Urinary bladder (tissue), 4 donors: ENCODE data around the gene FGD2. TPM values are rescaled to one million over a fixed set of nuclear protein-coding genes. Genes with fewer than 3 reads are reported as not detected.

Experiments
- DNase-seq: peaks from one replicate; pipeline ENCODE4 v3.0.0-alpha.2; 2015; ENCODE audit errors: extremely low spot score
- H3K27ac ChIP-seq: one replicate; pipeline ENCODE4 v1.5.1; 2013; ENCODE audit warnings: low read depth, mild to moderate bottlenecking, moderate library complexity
- H3K36me3 ChIP-seq: one replicate; pipeline ENCODE4 v1.6.1; 2013; ENCODE audit warnings: mild to moderate bottlenecking, moderate library complexity; ENCODE audit not compliant: insufficient read depth
- H3K4me1 ChIP-seq: one replicate; pipeline ENCODE4 v1.6.1; 2013; ENCODE audit warnings: mild to moderate bottlenecking, moderate library complexity; ENCODE audit not compliant: insufficient read depth
- H3K4me3 ChIP-seq: one replicate; pipeline ENCODE4 v1.5.1; 2013; ENCODE audit warnings: low read depth, low read length
- WGBS: extraction: QIAGEN DNeasy Blood & Tissue Kit; methylation state at CpG from one replicate; pipeline ENCODE4 v1.1.7; 2013; 5-methylcytosine and 5-hydroxymethylcytosine counted together
- polyA plus RNA-seq: library from polyadenylated mRNA; stranded (reverse); fragments of 200-250 nt; gene quantifications from one replicate; pipeline ENCODE4 v1.2.3, GENCODE V29; 2013
- total RNA-seq: library from RNA; depleted of rRNA; stranded (reverse); fragments of >200 nt; gene quantifications from one replicate; pipeline ENCODE4 v1.2.3, GENCODE V29; 2014
- donor health status: healthy with polysubstance abuse.
- donor health status: healthy.

The FGD2 gene
- 12.8 TPM for total RNA-seq
- polyA plus RNA-seq: 10.5 TPM

DNA sequence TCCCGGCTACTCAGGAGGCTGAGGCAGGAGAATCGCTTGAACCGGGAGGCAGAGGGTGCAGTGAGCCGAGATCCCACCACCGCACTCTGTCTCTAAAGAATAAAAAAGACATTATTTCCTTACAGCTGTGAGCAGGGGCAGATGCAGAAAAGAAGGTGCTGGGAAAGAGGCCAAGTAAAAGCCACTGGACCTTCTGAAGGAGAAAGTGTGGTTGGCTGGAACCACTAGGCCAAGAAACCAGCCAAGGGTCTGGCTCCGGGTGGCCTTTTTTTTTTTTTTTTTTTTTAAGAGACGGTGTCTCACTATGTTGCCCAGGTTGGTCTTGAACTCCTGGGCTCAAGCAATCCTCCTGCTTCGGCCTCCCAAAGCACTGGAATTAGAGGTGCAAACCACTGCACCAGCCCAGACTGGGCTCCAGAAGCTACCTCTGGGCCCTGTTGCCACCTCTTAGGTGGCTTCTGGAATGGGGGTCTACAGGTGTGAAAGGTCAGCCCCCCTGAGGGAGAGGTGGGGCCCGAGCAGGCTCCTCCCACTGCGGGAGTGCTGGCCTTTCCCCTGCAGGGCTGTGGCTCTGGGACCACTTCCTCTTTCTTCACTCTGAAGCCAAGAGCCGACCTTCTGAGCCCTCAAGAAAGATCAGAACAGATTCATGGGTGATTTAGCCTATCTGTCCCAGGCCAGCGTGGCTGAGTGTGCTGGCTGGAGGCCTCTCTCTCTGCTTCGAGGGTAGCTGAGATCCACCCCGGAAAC, at the start of gene FGD2:
TSS of gene FGD2 (plus strand) at position 595 of the 750 bp plus-strand sequence. CDS start 163 bp downstream, outside the sequence.
- no peaks in the 10 kb centered on the region for H3K36me3 ChIP-seq
- WGBS: 73% methylated on average over 14 of the region's 14 CpGs
- no peaks in the 10 kb centered on the region for H3K4me1 ChIP-seq
- no peak for DNase-seq
- no peak within 1 kb of the TSS for H3K4me3 ChIP-seq
- no peak within 1 kb of the TSS for H3K27ac ChIP-seq

DNA sequence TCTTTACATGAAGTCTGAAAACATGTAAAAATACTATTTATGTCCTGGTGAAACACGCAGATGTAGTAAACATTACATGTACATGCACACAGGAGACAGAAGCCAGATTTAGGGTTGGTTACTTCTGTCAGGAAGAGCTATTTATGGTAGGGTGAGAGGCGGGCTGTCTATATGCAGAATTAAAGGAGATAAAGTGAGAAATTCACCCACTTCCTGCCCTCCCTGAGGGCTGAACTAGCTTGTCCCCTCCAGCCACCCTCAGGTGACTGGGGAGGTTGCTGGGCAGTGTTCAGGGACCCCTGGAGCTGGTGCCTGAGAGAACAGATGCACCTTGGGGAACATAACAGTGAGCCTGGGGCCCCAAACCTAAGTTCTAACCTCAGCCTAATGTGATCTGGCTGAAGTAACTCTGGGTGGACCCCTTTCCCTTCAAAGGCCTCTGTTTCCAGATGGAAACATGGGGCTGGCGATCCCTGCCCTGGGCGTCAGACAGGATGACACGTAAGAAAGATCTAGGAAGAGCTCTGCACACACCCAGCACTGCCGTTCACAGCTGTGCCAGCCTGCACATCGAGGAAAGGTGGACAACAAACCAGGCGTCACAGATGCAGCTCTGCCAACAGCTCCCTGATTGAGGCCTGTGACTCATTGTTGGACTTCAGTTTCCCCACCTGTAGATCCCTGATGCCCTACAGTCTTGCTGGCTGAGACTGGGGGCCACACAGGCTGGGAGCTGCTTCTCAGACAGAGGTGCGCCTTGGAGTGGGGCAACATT, 49.6 kb upstream of the FGD2 start:
- 65% methylated on average over 9 of the region's 9 CpGs for WGBS
- DNase-seq: no peak
- no peak overlapping the region for H3K27ac ChIP-seq
- no peak overlapping the region for H3K4me3 ChIP-seq
- H3K4me1 ChIP-seq: no peaks in the 10 kb centered on the region
- H3K36me3 ChIP-seq: no peaks in the 10 kb centered on the region

DNA sequence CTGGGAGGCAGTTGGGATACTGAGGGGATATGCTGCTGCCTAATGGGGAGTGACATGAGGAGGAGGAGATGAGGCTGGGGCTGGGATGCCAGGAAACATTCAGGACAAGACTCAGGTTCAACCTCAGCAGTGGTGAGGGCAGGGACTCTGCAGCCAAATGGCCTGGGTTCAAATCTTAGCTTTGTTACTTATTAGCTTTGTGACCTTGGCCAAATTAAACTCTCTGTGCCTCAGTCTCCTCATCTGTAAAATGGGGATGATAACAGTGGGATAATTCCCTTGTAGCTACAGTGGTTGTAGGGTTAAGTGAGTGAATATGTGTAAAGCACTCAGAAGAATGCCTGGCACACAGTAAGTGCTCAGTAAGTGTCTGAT, 49.0 kb upstream of the FGD2 start:
- Histone ChIP-seq H3K36me3 (no peaks in the 10 kb centered on the region), H3K4me3 (no peak overlapping the region), H3K4me1 (no peaks in the 10 kb centered on the region), H3K27ac (no peak overlapping the region)
- no peak for DNase-seq

- H3K4me3 ChIP-seq: no peak overlapping the region
- no peaks in the 10 kb centered on the region for H3K4me1 ChIP-seq
- no peak for DNase-seq
- H3K27ac ChIP-seq: no peak overlapping the region
- H3K36me3 ChIP-seq: no peaks in the 10 kb centered on the region
- 79% methylated on average over 9 of the region's 9 CpGs for WGBS
Observed at GRCh38 chr6:36957773-36958271, 47.6 kb upstream of the FGD2 start.

GRCh38 chr6:36958775-36959554, 46.5 kb upstream of the FGD2 start:
- Histone ChIP-seq H3K27ac (no peak overlapping the region), H3K36me3 (no peaks in the 10 kb centered on the region), H3K4me1 (no peaks in the 10 kb centered on the region), H3K4me3 (no peak overlapping the region)
- 86% methylated on average over 44 of the region's 44 CpGs for WGBS
- no peak for DNase-seq

- H3K4me1 ChIP-seq: peaks cover 2% of the 10 kb centered on the region
- DNase-seq: no peak
- no peaks in the 10 kb centered on the region for H3K36me3 ChIP-seq
- WGBS: 92% methylated on average over 17 of the region's 17 CpGs
- H3K27ac ChIP-seq: no peak overlapping the region
- H3K4me3 ChIP-seq: no peak overlapping the region
Observed at GRCh38 chr6:36959555-36960250, 45.8 kb upstream of the FGD2 start.

DNA sequence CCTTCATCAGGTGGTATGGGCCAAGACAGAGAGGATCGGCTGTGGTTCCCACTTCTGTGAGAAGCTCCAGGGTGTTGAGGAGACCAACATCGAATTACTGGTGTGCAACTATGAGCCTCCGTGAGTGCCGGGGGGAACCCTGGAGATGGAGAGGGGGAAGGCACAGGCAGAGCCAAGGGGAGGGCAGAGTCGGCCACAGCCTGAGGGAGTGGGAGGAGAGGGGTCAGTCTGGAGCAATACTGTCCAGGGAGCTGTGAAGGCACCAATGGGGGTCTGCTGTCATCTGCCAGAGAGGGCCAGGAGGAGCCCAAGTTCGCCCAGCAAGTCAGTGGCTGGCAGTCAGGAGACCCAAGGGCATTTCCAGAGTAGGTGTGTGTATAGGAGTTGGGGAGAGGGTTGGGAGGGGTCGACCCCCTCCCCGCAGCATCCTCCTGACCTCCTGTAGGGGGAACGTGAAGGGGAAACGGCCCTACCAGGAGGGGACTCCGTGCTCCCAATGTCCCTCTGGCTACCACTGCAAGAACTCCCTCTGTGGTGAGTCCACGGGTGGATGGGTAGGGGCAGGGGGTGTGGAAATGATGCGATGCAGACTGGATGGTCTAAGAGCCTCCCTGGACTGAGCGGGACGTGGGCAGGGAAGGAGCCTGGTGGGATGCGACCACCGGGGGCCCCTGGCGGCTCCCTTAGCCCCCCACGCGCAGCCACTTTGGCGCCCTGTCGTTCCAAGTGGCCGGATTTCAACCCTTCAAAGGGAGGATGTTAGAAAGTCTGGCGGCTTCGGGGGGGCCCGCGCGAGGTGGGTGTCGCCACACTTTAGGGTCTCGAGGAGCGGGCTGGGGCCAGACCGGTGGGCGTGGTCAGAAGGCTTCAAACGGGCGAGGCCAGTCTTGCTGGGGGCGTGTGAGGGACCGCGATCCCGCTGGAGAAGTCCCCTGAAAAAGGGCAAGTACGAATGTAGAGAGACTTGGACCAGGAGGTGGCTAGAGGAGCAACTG, 43.7 kb upstream of the FGD2 start:
- Histone ChIP-seq H3K27ac (no peak overlapping the region), H3K36me3 (no peaks in the 10 kb centered on the region), H3K4me1 (peaks cover 2% of the 10 kb centered on the region), H3K4me3 (no peak overlapping the region)
- DNase-seq: no peak
- WGBS: 67% methylated on average over 40 of the region's 40 CpGs

- peaks cover 2% of the 10 kb centered on the region for H3K4me1 ChIP-seq
- 68% methylated on average over 12 of the region's 12 CpGs for WGBS
- no peak overlapping the region for H3K27ac ChIP-seq
- DNase-seq: no peak
- H3K36me3 ChIP-seq: no peaks in the 10 kb centered on the region
- no peak overlapping the region for H3K4me3 ChIP-seq
Observed at GRCh38 chr6:36962874-36963273, 42.6 kb upstream of the FGD2 start.

GRCh38 chr6:36963451-36964290, 41.8 kb upstream of the FGD2 start:
- peaks cover 2% of the 10 kb centered on the region for H3K4me1 ChIP-seq
- no peak overlapping the region for H3K27ac ChIP-seq
- DNase-seq: no peak
- no peaks in the 10 kb centered on the region for H3K36me3 ChIP-seq
- WGBS: 72% methylated on average over 11 of the region's 11 CpGs
- no peak overlapping the region for H3K4me3 ChIP-seq

DNA sequence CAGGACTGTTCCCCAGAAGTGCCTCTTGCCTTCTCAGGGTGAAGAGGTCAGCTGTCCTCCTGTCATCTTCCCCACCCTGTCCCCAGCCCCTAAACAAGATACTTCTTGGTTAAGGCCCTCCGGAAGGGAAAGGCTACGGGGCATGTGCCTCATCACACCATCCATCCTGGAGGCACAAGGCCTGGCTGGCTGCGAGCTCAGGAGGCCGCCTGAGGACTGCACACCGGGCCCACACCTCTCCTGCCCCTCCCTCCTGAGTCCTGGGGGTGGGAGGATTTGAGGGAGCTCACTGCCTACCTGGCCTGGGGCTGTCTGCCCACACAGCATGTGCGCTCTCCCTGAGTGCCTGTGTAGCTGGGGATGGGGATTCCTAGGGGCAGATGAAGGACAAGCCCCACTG, 41.1 kb upstream of the FGD2 start:
- Histone ChIP-seq H3K36me3 (no peaks in the 10 kb centered on the region), H3K27ac (no peak overlapping the region), H3K4me1 (peaks cover 2% of the 10 kb centered on the region), H3K4me3 (no peak overlapping the region)
- no peak for DNase-seq
- WGBS: 72% methylated on average over 6 of the region's 6 CpGs

GRCh38 chr6:36964908-36965307, 40.5 kb upstream of the FGD2 start:
- no peak overlapping the region for H3K27ac ChIP-seq
- no peaks in the 10 kb centered on the region for H3K36me3 ChIP-seq
- no peak overlapping the region for H3K4me3 ChIP-seq
- no peak for DNase-seq
- 83% methylated on average over 4 of the region's 4 CpGs for WGBS
- H3K4me1 ChIP-seq: peaks cover 2% of the 10 kb centered on the region

DNA sequence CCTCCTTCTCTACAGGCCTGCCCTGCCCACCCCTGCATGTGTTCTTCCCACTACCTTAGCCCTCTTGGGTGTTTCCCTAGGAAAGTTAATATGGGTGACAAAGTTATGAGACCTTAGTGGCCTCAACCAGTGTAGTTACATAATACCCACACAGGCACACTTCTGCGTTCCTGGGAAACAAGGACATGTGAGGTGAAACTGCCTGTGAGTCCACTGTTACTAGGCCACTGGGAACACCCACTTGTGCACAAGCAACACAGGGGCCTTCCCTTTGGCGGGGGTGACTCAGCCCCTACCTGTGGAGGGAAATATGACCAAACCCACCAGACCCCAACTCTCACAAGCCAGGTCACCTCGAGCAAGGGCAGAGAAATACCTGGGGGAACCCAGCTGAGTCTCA, 38.2 kb upstream of the FGD2 start:
- no peak for DNase-seq
- no peak overlapping the region for H3K4me3 ChIP-seq
- peaks cover 2% of the 10 kb centered on the region for H3K4me1 ChIP-seq
- WGBS: 84% methylated on average over 3 of the region's 3 CpGs
- no peaks in the 10 kb centered on the region for H3K36me3 ChIP-seq
- H3K27ac ChIP-seq: no peak overlapping the region
